ENCODE measurements around the gene SLC6A3. TPM values are rescaled to one million over a fixed set of nuclear protein-coding genes. Genes with fewer than 3 reads are reported as not detected.
"Not testable (repeated sequence)": the region's sequence is repeated elsewhere in the genome, so short reads cannot be mapped to it uniquely, and the experiment has no call there.

The SLC6A3 gene
- total and polyA plus RNA-seq, 2 experiments from 2014 or later, result not detected

GRCh38 chr5:1428107-1428506 lies 17.1 kb downstream of the SLC6A3 start:
- in situ Hi-C loops (cut with MboI), result no loop called here
- H3K79me2 ChIP-seq (ENCODE audit: insufficient read depth), result no peaks in the 10 kb centered on the region
- no peak overlapping the region for H3K4me2 ChIP-seq (ENCODE audit: unreplicated experiment)
- no peaks in the 10 kb centered on the region for H3K4me1 ChIP-seq (ENCODE audit: insufficient read depth)
- H3F3A ChIP-seq (ENCODE audit: insufficient read depth), result no peaks in the 10 kb centered on the region
- H3K36me3 ChIP-seq (ENCODE audit: low read depth), result no peaks in the 10 kb centered on the region
- 4 to 14% methylated on average over 1 of the region's 1 CpG for WGBS, 2 experiments (ENCODE audit: low coverage in 1 of 2, low lambda C conversion rate in 2 of 2, missing lambda C conversion rate in 2 of 2)
- no peak overlapping the region for H3K9ac ChIP-seq
- TF ChIP-seq EZH2phosphoT487 (IDR thresholded peaks at IDR 0.05; ENCODE audit: insufficient read depth, low read depth) (no peak), EZH2 (IDR thresholded peaks at IDR 0.05; ENCODE audit: insufficient read depth, poor library complexity, severe bottlenecking) (no peak)
- DNase-seq, result no peak
- H2AFZ ChIP-seq, result no peak overlapping the region
- no peaks in the 10 kb centered on the region for H3K27me3 ChIP-seq (replicated peaks; ENCODE audit: insufficient read depth)
- H4K20me1 ChIP-seq (ENCODE audit: insufficient read depth), result no peaks in the 10 kb centered on the region
- no peak overlapping the region for H3K4me3 ChIP-seq
- no peak overlapping the region for H3K27ac ChIP-seq
- no peaks in the 10 kb centered on the region for H3K9me3 ChIP-seq (ENCODE audit: low read depth)
- no peaks in the 10 kb centered on the region for H3K9me2 ChIP-seq (ENCODE audit: insufficient read depth)

- Histone ChIP-seq H3K27me3 (replicated peaks; ENCODE audit: insufficient read depth) (no peaks in the 10 kb centered on the region), H3K9ac (no peak overlapping the region), H3F3A (ENCODE audit: insufficient read depth) (no peaks in the 10 kb centered on the region), H2AFZ (no peak overlapping the region), H3K9me3 (ENCODE audit: low read depth) (no peaks in the 10 kb centered on the region), H3K9me2 (ENCODE audit: insufficient read depth) (no peaks in the 10 kb centered on the region), H4K20me1 (ENCODE audit: insufficient read depth) (no peaks in the 10 kb centered on the region), H3K79me2 (ENCODE audit: insufficient read depth) (no peaks in the 10 kb centered on the region), H3K4me1 (ENCODE audit: insufficient read depth) (no peaks in the 10 kb centered on the region), H3K27ac (no peak overlapping the region), H3K36me3 (ENCODE audit: low read depth) (no peaks in the 10 kb centered on the region), H3K4me3 (no peak overlapping the region), H3K4me2 (ENCODE audit: unreplicated experiment) (no peak overlapping the region)
- 69 to 75% methylated on average over 9 of the region's 9 CpGs for WGBS, 2 experiments (ENCODE audit: low coverage in 1 of 2, low lambda C conversion rate in 2 of 2, missing lambda C conversion rate in 2 of 2)
- in situ Hi-C loops (cut with MboI), result no loop called here
- TF ChIP-seq EZH2 (IDR thresholded peaks at IDR 0.05; ENCODE audit: insufficient read depth, poor library complexity, severe bottlenecking), result no peak
- TF ChIP-seq EZH2phosphoT487 (IDR thresholded peaks at IDR 0.05; ENCODE audit: insufficient read depth, low read depth), result no peak
- DNase-seq, result no peak
Observed at GRCh38 chr5:1424716-1425115, 20.5 kb downstream of the SLC6A3 start.

- no peak for TF ChIP-seq EZH2 (IDR thresholded peaks at IDR 0.05; ENCODE audit: insufficient read depth, poor library complexity, severe bottlenecking)
- no peak for TF ChIP-seq EZH2phosphoT487 (IDR thresholded peaks at IDR 0.05; ENCODE audit: insufficient read depth, low read depth)
- Histone ChIP-seq H3K27ac (no peak overlapping the region), H3K4me1 (ENCODE audit: insufficient read depth) (no peaks in the 10 kb centered on the region), H3K9me3 (ENCODE audit: low read depth) (no peaks in the 10 kb centered on the region), H2AFZ (no peak overlapping the region), H3K27me3 (replicated peaks; ENCODE audit: insufficient read depth) (no peaks in the 10 kb centered on the region), H3K9me2 (ENCODE audit: insufficient read depth) (no peaks in the 10 kb centered on the region), H3K79me2 (ENCODE audit: insufficient read depth) (no peaks in the 10 kb centered on the region), H3K4me3 (no peak overlapping the region), H3K9ac (no peak overlapping the region), H3K4me2 (ENCODE audit: unreplicated experiment) (no peak overlapping the region), H3K36me3 (ENCODE audit: low read depth) (no peaks in the 10 kb centered on the region), H3F3A (ENCODE audit: insufficient read depth) (no peaks in the 10 kb centered on the region), H4K20me1 (ENCODE audit: insufficient read depth) (no peaks in the 10 kb centered on the region)
- WGBS, 2 experiments (ENCODE audit: low coverage in 1 of 2, low lambda C conversion rate in 2 of 2, missing lambda C conversion rate in 2 of 2), result 51 to 57% methylated on average over 18 to 19 of the region's 19 CpGs
- in situ Hi-C loops (cut with MboI), result no loop called here
- DNase-seq, result no peak
Observed at GRCh38 chr5:1423901-1424603, 21.2 kb downstream of the SLC6A3 start.

GRCh38 chr5:1422522-1422921 lies 22.7 kb downstream of the SLC6A3 start:
- in situ Hi-C loops (cut with MboI); H3F3A ChIP-seq (ENCODE audit: insufficient read depth); H3K36me3 ChIP-seq (ENCODE audit: low read depth); DNase-seq; H3K4me1 ChIP-seq (ENCODE audit: insufficient read depth); H4K20me1 ChIP-seq (ENCODE audit: insufficient read depth); H3K27me3 ChIP-seq (replicated peaks; ENCODE audit: insufficient read depth); H3K4me2 ChIP-seq (ENCODE audit: unreplicated experiment); H3K9me3 ChIP-seq (ENCODE audit: low read depth); H3K9me2 ChIP-seq (ENCODE audit: insufficient read depth); H3K79me2 ChIP-seq (ENCODE audit: insufficient read depth); H3K9ac ChIP-seq; H2AFZ ChIP-seq; H3K4me3 ChIP-seq; H3K27ac ChIP-seq: not testable (repeated sequence)
- 68% methylated on average over 13 of the region's 13 CpGs; no CpG with 5 or more reads in 1 of the 2 experiments for WGBS, 2 experiments (ENCODE audit: low coverage in 1 of 2, low lambda C conversion rate in 2 of 2, missing lambda C conversion rate in 2 of 2)

Measured in GM23248 (cell line).